GM23338 (cell line): ENCODE measurements around the gene RECQL5. TPM values are rescaled to one million over a fixed set of nuclear protein-coding genes. Genes with fewer than 3 reads are reported as not detected.

Experiments
- ATAC-seq: fragments of 200-7000 bp; cut with Tn5 transposase; 3 replicates; pipeline ENCODE4 v1.9.1; 2020
- DNase-seq: peaks from one replicate; pipeline ENCODE4 v3.0.0-alpha.2; 2015; ENCODE audit warnings: low spot score
- H2AFZ ChIP-seq: fragments of 200-600 bp; sonication (generic); 2 replicates; pipeline ENCODE4 v1.8.0; 2016; ENCODE audit warnings: antibody characterized with exemption, mild to moderate bottlenecking, moderate library complexity
- H3F3A ChIP-seq: fragments of 200-600 bp; sonication (generic); replicated peaks from 2 replicates; pipeline ENCODE4 v1.8.0; 2017; ENCODE audit warnings: antibody characterized with exemption, mixed run types, low read depth
- H3K27ac ChIP-seq: fragments of 200-600 bp; sonication (generic); 2 replicates; pipeline ENCODE4 v1.6.1; 2016; ENCODE audit warnings: low read depth
- H3K27me3 ChIP-seq: fragments of 200-600 bp; sonication (generic); 2 replicates; pipeline ENCODE4 v1.8.0; 2016; ENCODE audit warnings: mild to moderate bottlenecking, mixed run types, moderate library complexity; ENCODE audit not compliant: insufficient read depth
- H3K36me3 ChIP-seq: fragments of 200-600 bp; sonication (generic); 2 replicates; pipeline ENCODE4 v1.8.0; 2016; ENCODE audit warnings: mild to moderate bottlenecking; ENCODE audit not compliant: insufficient read depth
- H3K4me1 ChIP-seq: fragments of 200-600 bp; sonication (generic); 2 replicates; pipeline ENCODE4 v1.8.0; 2016; ENCODE audit warnings: mild to moderate bottlenecking, moderate library complexity; ENCODE audit not compliant: insufficient read depth
- H3K4me2 ChIP-seq: fragments of 200-600 bp; sonication (generic); 2 replicates; pipeline ENCODE4 v1.7.1; 2017; ENCODE audit warnings: mixed run types
- H3K4me3 ChIP-seq: fragments of 200-600 bp; sonication (generic); 2 replicates; pipeline ENCODE4 v1.6.1; 2016; ENCODE audit warnings: mixed run types
- H3K79me2 ChIP-seq: fragments of 200-600 bp; sonication (generic); replicated peaks from 2 replicates; pipeline ENCODE4 v1.8.0; 2017; ENCODE audit warnings: mild to moderate bottlenecking; ENCODE audit not compliant: insufficient read depth
- H3K9me2 ChIP-seq: fragments of 200-600 bp; sonication (generic); 2 replicates; pipeline ENCODE4 v1.8.0; 2017; ENCODE audit not compliant: insufficient read depth
- H4K20me1 ChIP-seq: fragments of 200-600 bp; sonication (generic); replicated peaks from 2 replicates; pipeline ENCODE4 v1.8.0; 2017; ENCODE audit warnings: mild to moderate bottlenecking; ENCODE audit not compliant: insufficient read depth
- H3K27ac Mint-ChIP-seq: 2 replicates; pipeline ENCODE4 v1.8.0; 2020; ENCODE audit warnings: inconsistent platforms, mild to moderate bottlenecking, moderate library complexity, mixed read lengths
- H3K27me3 Mint-ChIP-seq: 3 replicates; pipeline ENCODE4 v1.8.0; 2022; ENCODE audit warnings: low read depth, mild to moderate bottlenecking, moderate library complexity, mixed read lengths, inconsistent platforms; ENCODE audit not compliant: insufficient read depth, poor library complexity
- H3K36me3 Mint-ChIP-seq: 3 replicates; pipeline ENCODE4 v1.8.0; 2021; ENCODE audit warnings: low read depth, mild to moderate bottlenecking, inconsistent platforms, moderate library complexity, mixed read lengths
- H3K4me1 Mint-ChIP-seq: 3 replicates; pipeline ENCODE4 v1.8.0; 2020; ENCODE audit warnings: mild to moderate bottlenecking, inconsistent platforms, mixed read lengths
- H3K4me3 Mint-ChIP-seq: 3 replicates; pipeline ENCODE4 v1.8.0; 2021; ENCODE audit warnings: moderate library complexity, mild to moderate bottlenecking, inconsistent platforms, mixed read lengths
- H3K9me3 Mint-ChIP-seq: 3 replicates; pipeline ENCODE4 v1.8.0; 2020; ENCODE audit warnings: moderate library complexity, mild to moderate bottlenecking, inconsistent platforms, mixed read lengths
- EZH2phosphoT487 ChIP-seq: fragments of 200-600 bp; sonication (generic); IDR thresholded peaks from one replicate; pipeline ENCODE4 v1.8.1; 2018; ENCODE audit warnings: antibody characterized with exemption; ENCODE audit not compliant: unreplicated experiment
- JUNB ChIP-seq: IDR thresholded peaks from one replicate; pipeline ENCODE4 v1.6.1; 2016; ENCODE audit warnings: antibody characterized with exemption; ENCODE audit not compliant: unreplicated experiment
- NANOG ChIP-seq: IDR thresholded peaks from 2 replicates; pipeline ENCODE4 v1.6.1; 2016; ENCODE audit warnings: antibody characterized with exemption, borderline replicate concordance
- POLR2AphosphoS5 ChIP-seq: IDR thresholded peaks from 2 replicates; pipeline ENCODE4 v1.6.1; 2016; ENCODE audit warnings: antibody characterized with exemption, low read depth
- polyA plus RNA-seq: library from polyadenylated mRNA; unstranded; fragments of >200 nt; fragmentation: Nextera tagmentation; extraction: Ambion mirVana; gene quantifications from 2 replicates; pipeline ENCODE4 v1.2.1, GENCODE V29; 2016
- total RNA-seq: library from RNA; depleted of rRNA; stranded (reverse); fragments of >200 nt; shearing (Covaris generic); gene quantifications from 2 replicates; pipeline ENCODE4 v1.2.3, GENCODE V29; 2014
- TF ChIP-seq, protein P1 (sequence below): fragments of 250-450 bp; sonication (Bioruptor Pico); IDR thresholded peaks from 2 replicates; pipeline ENCODE4 v1.5.0; 2020; ENCODE audit warnings: mild to moderate bottlenecking, moderate library complexity
- TF ChIP-seq, protein P2 (sequence below): IDR thresholded peaks from 2 replicates; pipeline ENCODE4 v1.6.1; 2016; ENCODE audit warnings: antibody characterized with exemption

RECQL5 gene
- total and polyA plus RNA-seq, 2 experiments from 2014 or later: 20.0 to 23.3 TPM

DNA sequence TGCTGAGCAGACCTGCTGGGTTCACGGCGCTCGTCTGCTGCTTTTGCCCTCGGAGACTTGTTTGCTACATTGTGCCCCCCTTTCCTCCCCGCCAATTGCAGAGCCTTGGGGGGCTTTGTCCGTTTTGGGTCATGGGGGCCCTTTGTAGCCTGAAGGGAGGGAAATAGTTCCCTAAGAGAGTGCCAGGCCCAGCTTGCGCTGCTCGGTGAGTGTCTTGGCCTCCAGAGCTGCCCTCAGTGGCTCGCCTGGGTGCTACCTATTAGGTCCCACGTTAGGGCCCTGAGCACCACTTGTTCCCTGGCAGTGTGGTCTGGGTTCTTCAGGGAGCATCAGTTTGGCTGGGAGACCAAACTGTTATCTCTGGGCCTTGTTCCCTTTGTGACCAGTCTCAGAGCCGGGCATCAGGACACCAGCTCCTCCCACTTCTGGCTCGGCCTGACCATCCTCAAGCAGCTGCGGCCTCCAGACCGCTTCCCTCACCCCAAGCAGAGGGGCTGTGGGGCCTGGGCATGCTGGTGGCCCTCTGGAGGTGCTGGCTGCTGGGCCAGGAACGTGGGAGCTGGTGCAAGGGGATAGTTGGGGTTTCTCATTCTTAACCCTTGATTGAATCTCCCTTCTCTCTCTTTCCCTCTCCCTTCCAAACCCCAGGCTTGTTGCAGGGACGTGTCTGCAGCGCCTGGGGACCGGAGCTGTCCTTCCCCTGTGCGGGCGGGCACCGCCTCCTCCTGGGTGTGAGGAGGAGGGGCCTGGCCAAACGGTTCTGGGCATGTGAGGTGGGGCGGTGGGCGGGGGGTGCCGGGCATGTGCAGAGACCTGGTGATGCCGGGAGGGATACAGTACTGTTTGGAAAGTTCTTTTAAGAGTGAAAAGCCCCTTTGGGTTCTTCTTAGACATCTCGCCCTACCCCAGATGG lies 38.3 kb upstream of the RECQL5 start:
- Histone ChIP-seq H3K9me2 (no peaks in the 10 kb centered on the region), H3K36me3 (peaks cover 15% of the 10 kb centered on the region), H3K4me3 (no peak overlapping the region), H3K27me3 (no peaks in the 10 kb centered on the region), H2AFZ (no peak overlapping the region), H3K79me2 (no peaks in the 10 kb centered on the region), H3K4me1 (no peaks in the 10 kb centered on the region), H3K4me2 (no peak overlapping the region), H3K27ac (no peak overlapping the region), H3F3A (no peaks in the 10 kb centered on the region), H4K20me1 (no peaks in the 10 kb centered on the region; the same call in 1 of the 2 replicates)
- no peaks in the 10 kb centered on the region for H3K4me1 Mint-ChIP-seq
- ATAC-seq (no peak; the same call in 2 of the 3 replicates), DNase-seq (no peak)
- no peak overlapping the region for H3K4me3 Mint-ChIP-seq
- peaks cover 56% of the 10 kb centered on the region for H3K36me3 Mint-ChIP-seq
- no peaks in the 10 kb centered on the region for H3K9me3 Mint-ChIP-seq
- no peak overlapping the region for H3K27ac Mint-ChIP-seq
- peaks cover 16% of the 10 kb centered on the region for H3K27me3 Mint-ChIP-seq
- TF ChIP-seq NANOG (no peak), POLR2AphosphoS5 (no peak), JUNB (no peak), EZH2phosphoT487 (no peak)
- TF ChIP-seq, protein P1, sequence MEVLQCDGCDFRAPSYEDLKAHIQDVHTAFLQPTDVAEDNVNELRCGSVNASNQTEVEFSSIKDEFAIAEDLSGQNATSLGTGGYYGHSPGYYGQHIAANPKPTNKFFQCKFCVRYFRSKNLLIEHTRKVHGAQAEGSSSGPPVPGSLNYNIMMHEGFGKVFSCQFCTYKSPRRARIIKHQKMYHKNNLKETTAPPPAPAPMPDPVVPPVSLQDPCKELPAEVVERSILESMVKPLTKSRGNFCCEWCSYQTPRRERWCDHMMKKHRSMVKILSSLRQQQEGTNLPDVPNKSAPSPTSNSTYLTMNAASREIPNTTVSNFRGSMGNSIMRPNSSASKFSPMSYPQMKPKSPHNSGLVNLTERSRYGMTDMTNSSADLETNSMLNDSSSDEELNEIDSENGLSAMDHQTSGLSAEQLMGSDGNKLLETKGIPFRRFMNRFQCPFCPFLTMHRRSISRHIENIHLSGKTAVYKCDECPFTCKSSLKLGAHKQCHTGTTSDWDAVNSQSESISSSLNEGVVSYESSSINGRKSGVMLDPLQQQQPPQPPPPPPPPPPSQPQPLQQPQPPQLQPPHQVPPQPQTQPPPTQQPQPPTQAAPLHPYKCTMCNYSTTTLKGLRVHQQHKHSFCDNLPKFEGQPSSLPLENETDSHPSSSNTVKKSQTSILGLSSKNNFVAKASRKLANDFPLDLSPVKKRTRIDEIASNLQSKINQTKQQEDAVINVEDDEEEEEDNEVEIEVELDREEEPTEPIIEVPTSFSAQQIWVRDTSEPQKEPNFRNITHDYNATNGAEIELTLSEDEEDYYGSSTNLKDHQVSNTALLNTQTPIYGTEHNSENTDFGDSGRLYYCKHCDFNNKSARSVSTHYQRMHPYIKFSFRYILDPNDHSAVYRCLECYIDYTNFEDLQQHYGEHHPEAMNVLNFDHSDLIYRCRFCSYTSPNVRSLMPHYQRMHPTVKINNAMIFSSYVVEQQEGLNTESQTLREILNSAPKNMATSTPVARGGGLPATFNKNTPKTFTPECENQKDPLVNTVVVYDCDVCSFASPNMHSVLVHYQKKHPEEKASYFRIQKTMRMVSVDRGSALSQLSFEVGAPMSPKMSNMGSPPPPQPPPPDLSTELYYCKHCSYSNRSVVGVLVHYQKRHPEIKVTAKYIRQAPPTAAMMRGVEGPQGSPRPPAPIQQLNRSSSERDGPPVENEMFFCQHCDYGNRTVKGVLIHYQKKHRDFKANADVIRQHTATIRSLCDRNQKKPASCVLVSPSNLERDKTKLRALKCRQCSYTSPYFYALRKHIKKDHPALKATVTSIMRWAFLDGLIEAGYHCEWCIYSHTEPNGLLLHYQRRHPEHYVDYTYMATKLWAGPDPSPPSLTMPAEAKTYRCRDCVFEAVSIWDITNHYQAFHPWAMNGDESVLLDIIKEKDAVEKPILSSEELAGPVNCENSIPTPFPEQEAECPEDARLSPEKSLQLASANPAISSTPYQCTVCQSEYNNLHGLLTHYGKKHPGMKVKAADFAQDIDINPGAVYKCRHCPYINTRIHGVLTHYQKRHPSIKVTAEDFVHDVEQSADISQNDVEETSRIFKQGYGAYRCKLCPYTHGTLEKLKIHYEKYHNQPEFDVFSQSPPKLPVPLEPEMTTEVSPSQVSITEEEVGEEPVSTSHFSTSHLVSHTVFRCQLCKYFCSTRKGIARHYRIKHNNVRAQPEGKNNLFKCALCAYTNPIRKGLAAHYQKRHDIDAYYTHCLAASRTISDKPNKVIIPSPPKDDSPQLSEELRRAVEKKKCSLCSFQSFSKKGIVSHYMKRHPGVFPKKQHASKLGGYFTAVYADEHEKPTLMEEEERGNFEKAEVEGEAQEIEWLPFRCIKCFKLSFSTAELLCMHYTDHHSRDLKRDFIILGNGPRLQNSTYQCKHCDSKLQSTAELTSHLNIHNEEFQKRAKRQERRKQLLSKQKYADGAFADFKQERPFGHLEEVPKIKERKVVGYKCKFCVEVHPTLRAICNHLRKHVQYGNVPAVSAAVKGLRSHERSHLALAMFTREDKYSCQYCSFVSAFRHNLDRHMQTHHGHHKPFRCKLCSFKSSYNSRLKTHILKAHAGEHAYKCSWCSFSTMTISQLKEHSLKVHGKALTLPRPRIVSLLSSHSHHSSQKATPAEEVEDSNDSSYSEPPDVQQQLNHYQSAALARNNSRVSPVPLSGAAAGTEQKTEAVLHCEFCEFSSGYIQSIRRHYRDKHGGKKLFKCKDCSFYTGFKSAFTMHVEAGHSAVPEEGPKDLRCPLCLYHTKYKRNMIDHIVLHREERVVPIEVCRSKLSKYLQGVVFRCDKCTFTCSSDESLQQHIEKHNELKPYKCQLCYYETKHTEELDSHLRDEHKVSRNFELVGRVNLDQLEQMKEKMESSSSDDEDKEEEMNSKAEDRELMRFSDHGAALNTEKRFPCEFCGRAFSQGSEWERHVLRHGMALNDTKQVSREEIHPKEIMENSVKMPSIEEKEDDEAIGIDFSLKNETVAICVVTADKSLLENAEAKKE: no peak
- TF ChIP-seq, protein P2, sequence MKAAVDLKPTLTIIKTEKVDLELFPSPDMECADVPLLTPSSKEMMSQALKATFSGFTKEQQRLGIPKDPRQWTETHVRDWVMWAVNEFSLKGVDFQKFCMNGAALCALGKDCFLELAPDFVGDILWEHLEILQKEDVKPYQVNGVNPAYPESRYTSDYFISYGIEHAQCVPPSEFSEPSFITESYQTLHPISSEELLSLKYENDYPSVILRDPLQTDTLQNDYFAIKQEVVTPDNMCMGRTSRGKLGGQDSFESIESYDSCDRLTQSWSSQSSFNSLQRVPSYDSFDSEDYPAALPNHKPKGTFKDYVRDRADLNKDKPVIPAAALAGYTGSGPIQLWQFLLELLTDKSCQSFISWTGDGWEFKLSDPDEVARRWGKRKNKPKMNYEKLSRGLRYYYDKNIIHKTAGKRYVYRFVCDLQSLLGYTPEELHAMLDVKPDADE: no peak
